H1 (cell line): ENCODE measurements around the gene TELO2. TPM values are rescaled to one million over a fixed set of nuclear protein-coding genes. Genes with fewer than 3 reads are reported as not detected.

Experiments used
- CTCF ChIA-PET: fragments of 300-600 bp; sonication (Branson Sonifier 250); formaldehyde crosslinking; loops from one replicate; lab custom pipeline; 2021; ENCODE audit not compliant: partially characterized antibody; lab: Charles Lee
- POLR2A ChIA-PET: fragments of 300-600 bp; sonication (Branson Sonifier 250); formaldehyde crosslinking; loops from one replicate; lab custom pipeline; 2021; ENCODE audit warnings: inconsistent platforms; ENCODE audit not compliant: partially characterized antibody; lab: Charles Lee
- DNase-seq, 2 experiments: peaks; one replicate each; pipeline versions ENCODE4 v3.0.0 to v3.0.0-alpha.2; 2010 to 2022; ENCODE audit warnings: low spot score in 2 of 2, low read depth in 1 of 2, mixed read lengths in 1 of 2
- FAIRE-seq: peaks from 2 replicates; lab custom pipeline; 2011; peaks lifted over from hg19 to GRCh38; lab: Jason Lieb, UNC
- H2AFZ ChIP-seq: 2 replicates; pipeline ENCODE4 v1.8.1; 2012; ENCODE audit warnings: low read length, inconsistent platforms
- H2AK5ac ChIP-seq: 2 replicates; pipeline ENCODE4 v1.6.1; 2013; ENCODE audit warnings: low read depth, low read length
- H2BK120ac ChIP-seq: replicated peaks from 2 replicates; pipeline ENCODE3; 2013; ENCODE audit warnings: low read depth, low read length, inconsistent platforms
- H2BK12ac ChIP-seq: 2 replicates; pipeline ENCODE4 v1.6.1; 2013; ENCODE audit warnings: low read depth, low read length
- H2BK15ac ChIP-seq: 2 replicates; pipeline ENCODE4 v1.6.1; 2013; ENCODE audit warnings: low read length
- H2BK20ac ChIP-seq: 2 replicates; pipeline ENCODE4 v1.6.1; 2013; ENCODE audit warnings: low read length
- H2BK5ac ChIP-seq: 2 replicates; pipeline ENCODE4 v1.6.1; 2013; ENCODE audit warnings: low read depth, low read length
- H3K14ac ChIP-seq: 2 replicates; pipeline ENCODE4 v1.6.1; 2013; ENCODE audit warnings: inconsistent platforms; ENCODE audit not compliant: insufficient read length
- H3K18ac ChIP-seq: 2 replicates; pipeline ENCODE4 v1.6.1; 2013; ENCODE audit warnings: low read length; ENCODE audit errors: extremely low read depth
- H3K23ac ChIP-seq: 2 replicates; pipeline ENCODE4 v1.6.1; 2013; ENCODE audit warnings: inconsistent platforms; ENCODE audit not compliant: insufficient read length
- H3K23me2 ChIP-seq: 2 replicates; pipeline ENCODE4 v1.6.1; 2013; ENCODE audit warnings: low read depth, low read length
- H3K27ac ChIP-seq: 2 replicates; pipeline ENCODE4 v1.6.1; 2011; ENCODE audit warnings: low read depth, low read length, inconsistent platforms
- H3K27me3 ChIP-seq, 4 experiments: replicated peaks in 1 of 4; 1 replicate in 1 of 4; 2 replicates in 3 of 4; pipeline versions ENCODE4 v1.6.1 to v1.8.1; 2011 to 2013; ENCODE audit warnings: low read length in 3 of 4, mild to moderate bottlenecking in 3 of 4, inconsistent platforms in 2 of 4, mixed read lengths in 2 of 4, moderate library complexity in 1 of 4; ENCODE audit not compliant: control insufficient read depth in 3 of 4, insufficient read depth in 3 of 4; ENCODE audit errors: extremely low read depth in 1 of 4
- H3K36me3 ChIP-seq, 4 experiments: 2 replicates each; pipeline versions ENCODE4 v1.6.1 to v1.8.1; 2011 to 2013; ENCODE audit warnings: mild to moderate bottlenecking in 4 of 4, low read length in 3 of 4, moderate library complexity in 2 of 4, control low read depth in 1 of 4, inconsistent platforms in 1 of 4; ENCODE audit not compliant: insufficient read depth in 4 of 4, control insufficient read depth in 2 of 4
- H3K4ac ChIP-seq: replicated peaks from 2 replicates; pipeline ENCODE3; 2013; ENCODE audit warnings: low read length, low read depth, mixed read lengths, inconsistent platforms; ENCODE audit not compliant: insufficient read length
- H3K4me1 ChIP-seq, 4 experiments: replicated peaks in 1 of 4; 1 replicate in 1 of 4; 2 replicates in 3 of 4; pipeline versions ENCODE4 v1.6.1 to v1.8.1; 2011 to 2013; ENCODE audit warnings: low read length in 3 of 4, inconsistent platforms in 2 of 4, mixed read lengths in 1 of 4; ENCODE audit not compliant: insufficient read depth in 4 of 4, control insufficient read depth in 3 of 4
- H3K4me2 ChIP-seq, 2 experiments: 2 replicates each; pipeline versions ENCODE4 v1.6.1 to v1.8.1; 2011 to 2013; ENCODE audit warnings: low read depth in 2 of 2, low read length in 2 of 2, control low read depth in 1 of 2, inconsistent platforms in 1 of 2, mild to moderate bottlenecking in 1 of 2; ENCODE audit not compliant: insufficient read depth in 1 of 2
- H3K4me3 ChIP-seq, 4 experiments: fragments of 200-600, 300-600 bp in 1 of 4; sonication (generic), shearing (Covaris generic), sonication (Bioruptor Twin) in 1 of 4; 2 replicates each; pipeline versions ENCODE4 v1.5.1 to v1.8.1; 2011 to 2016; ENCODE audit warnings: low read length in 4 of 4, low read depth in 3 of 4, control low read depth in 2 of 4, inconsistent platforms in 2 of 4, mild to moderate bottlenecking in 2 of 4, mixed read lengths in 1 of 4, moderate library complexity in 1 of 4; ENCODE audit not compliant: insufficient read depth in 2 of 4; ENCODE audit errors: extremely low read depth in 1 of 4
- H3K56ac ChIP-seq: replicated peaks from 2 replicates; pipeline ENCODE3; 2013; ENCODE audit warnings: low read depth, mild to moderate bottlenecking, mixed read lengths, low read length, inconsistent platforms; ENCODE audit not compliant: insufficient read length
- H3K79me1 ChIP-seq: 2 replicates; pipeline ENCODE4 v1.6.1; 2013; ENCODE audit warnings: low read depth, low read length, control low read depth
- H3K79me2 ChIP-seq, 2 experiments: 2 replicates each; pipeline versions ENCODE4 v1.6.1 to v1.8.1; 2012 to 2013; ENCODE audit warnings: low read length in 2 of 2, mild to moderate bottlenecking in 2 of 2, inconsistent platforms in 1 of 2; ENCODE audit not compliant: insufficient read depth in 2 of 2, control insufficient read depth in 1 of 2
- H3K9ac ChIP-seq, 4 experiments: replicated peaks in 1 of 4; 1 replicate in 1 of 4; 2 replicates in 3 of 4; pipeline versions ENCODE4 v1.6.1 to v1.8.1; 2011 to 2013; ENCODE audit warnings: low read depth in 3 of 4, low read length in 3 of 4, control low read depth in 2 of 4, mild to moderate bottlenecking in 2 of 4, moderate library complexity in 2 of 4, inconsistent platforms in 1 of 4; ENCODE audit errors: extremely low read depth in 1 of 4
- H3K9me3 ChIP-seq, 2 experiments: 2 replicates each; pipeline versions ENCODE4 v1.6.1 to v1.8.1; 2012 to 2013; ENCODE audit warnings: mild to moderate bottlenecking in 2 of 2, moderate library complexity in 2 of 2, control low read depth in 1 of 2, inconsistent platforms in 1 of 2, low read depth in 1 of 2, low read length in 1 of 2, mixed read lengths in 1 of 2; ENCODE audit not compliant: insufficient read depth in 2 of 2
- H4K20me1 ChIP-seq, 2 experiments: replicated peaks in 1 of 2; 2 replicates each; pipeline versions ENCODE3 to v1.8.1; 2011 to 2013; ENCODE audit warnings: inconsistent platforms in 2 of 2, low read length in 2 of 2, mild to moderate bottlenecking in 1 of 2; ENCODE audit not compliant: insufficient read depth in 2 of 2, control insufficient read depth in 1 of 2
- H4K5ac ChIP-seq: 2 replicates; pipeline ENCODE4 v1.6.1; 2013; ENCODE audit warnings: low read length, low read depth, mixed read lengths, inconsistent platforms; ENCODE audit not compliant: insufficient read length
- H4K8ac ChIP-seq: 2 replicates; pipeline ENCODE4 v1.8.0; 2013; ENCODE audit warnings: mild to moderate bottlenecking, moderate library complexity, low read length, inconsistent platforms; ENCODE audit not compliant: insufficient read depth; ENCODE audit errors: extremely low read depth
- H4K91ac ChIP-seq: replicated peaks from 2 replicates; pipeline ENCODE3; 2013; ENCODE audit warnings: low read length, mixed read lengths, inconsistent platforms; ENCODE audit not compliant: insufficient read length
- ATF2 ChIP-seq: IDR thresholded peaks from 2 replicates; pipeline ENCODE4 v1.6.1; 2012; ENCODE audit warnings: low read length, inconsistent platforms
- E2F6 ChIP-seq: IDR thresholded peaks from 2 replicates; pipeline ENCODE4 v1.6.1; 2012; ENCODE audit warnings: inconsistent platforms
- GABPA ChIP-seq: IDR thresholded peaks from 2 replicates; pipeline ENCODE4 v1.6.1; 2011; ENCODE audit warnings: mild to moderate bottlenecking, low read length, moderate library complexity, borderline replicate concordance; ENCODE audit not compliant: insufficient read depth
- SUZ12 ChIP-seq: fragments of 200-600 bp; sonication (generic); IDR thresholded peaks from 2 replicates; pipeline ENCODE4 v1.6.1; 2012; ENCODE audit warnings: mild to moderate bottlenecking, inconsistent platforms, low read length, moderate library complexity, mixed read lengths
- WGBS, 2 experiments: shearing (Covaris generic) in 1 of 2; methylation state at CpG; one replicate each; pipeline versions ENCODE4 v1.1.6 to v1.1.7; 2013 to 2015; ENCODE audit warnings: low lambda C conversion rate in 2 of 2, mixed read lengths in 2 of 2, inconsistent platforms in 1 of 2, low coverage in 1 of 2, missing lambda C conversion rate in 1 of 2; ENCODE audit not compliant: insufficient replicate concordance in 2 of 2, insufficient coverage in 1 of 2, insufficient read length in 1 of 2; ENCODE audit errors: extremely low coverage in 1 of 2, missing lambda C conversion rate in 1 of 2; 5-methylcytosine and 5-hydroxymethylcytosine counted together
- polyA plus RNA-seq, 7 experiments: library from polyadenylated mRNA; depleted of rRNA in 3 of 7; stranded (reverse) in 5 of 7; unstranded in 2 of 7; fragments of >200 nt in 5 of 7; fragments of 200-250 nt in 2 of 7; gene quantifications; 1 replicate in 5 of 7; 2 replicates in 1 of 7; 4 replicates in 1 of 7; pipeline versions ENCODE4 v1.2.1 to v1.2.3, GENCODE V29; 2011 to 2013; ENCODE audit warnings: missing spikeins in 2 of 7, mixed read lengths in 2 of 7
- total RNA-seq: library from RNA; stranded (reverse); fragmentation: NEBNext Ultra II Directional; extraction: Animal tissue kit (Norgen Biotek cat#: 25700); gene quantifications from 2 replicates; pipeline ENCODE4 v1.2.1, GENCODE V29; 2021

Gene TELO2
- total and polyA plus RNA-seq, 2 of the 8 experiments (the other 6 are each of a cell fraction or from before 2014, with no cell fraction given): 39.3 to 64.8 TPM

GRCh38 chr16:1464196-1464893, 28.8 kb upstream of the TELO2 start:
- CTCF ChIA-PET: interaction anchor here (0.6 to 1.7 kb wide), 3 partner anchors 14 to 122 kb away, joined by 3 read pairs; no protein-coding TSS in a partner anchor
- TF ChIP-seq ATF2 (no peak), E2F6 (no peak), SUZ12 (no peak), GABPA (no peak)

More at GRCh38 chr16:1464196-1464893, 28.8 kb upstream of the TELO2 start:
- Histone ChIP-seq H2BK12ac (no peak overlapping the region), H3K4me1 (no peaks in the 10 kb centered on the region), H2BK120ac (no peak overlapping the region), H3K27ac (no peak overlapping the region), H2BK15ac (no peak overlapping the region), H2AK5ac (no peak overlapping the region), H3K4me2 (no peak overlapping the region), H2AFZ (no peak overlapping the region), H4K8ac (no peak overlapping the region), H3K23me2 (no peaks in the 10 kb centered on the region), H3K14ac (no peak overlapping the region), H3K23ac (no peak overlapping the region), H4K5ac (no peak overlapping the region), H3K18ac (no peak overlapping the region), H3K27me3 (no peaks in the 10 kb centered on the region), H3K79me1 (peaks cover 17% of the 10 kb centered on the region), H3K4ac (no peak overlapping the region), H3K4me3 (no peak overlapping the region), H2BK20ac (no peak overlapping the region), H2BK5ac (no peak overlapping the region), H3K56ac (no peak overlapping the region), H3K9me3 (no peaks in the 10 kb centered on the region), H3K36me3 (peaks cover 0 to 22% (median 4%) of the 10 kb centered on the region in 4 experiments; a peak in 4 of 8 replicates), H3K79me2 (peaks cover 0 to 32% of the 10 kb centered on the region in 2 experiments; a peak in 2 of 4 replicates), H4K91ac (no peak overlapping the region), H4K20me1 (peaks cover 5 to 17% of the 10 kb centered on the region in 2 experiments), H3K9ac (no peak overlapping the region)
- POLR2A ChIA-PET: interaction anchor here (0.6 to 1.2 kb wide), 3 partner anchors 7 to 29 kb away, joined by 3 to 5 read pairs (median 5); no protein-coding TSS in a partner anchor
- FAIRE-seq (no peak), DNase-seq (peak in 1 of 2 experiments; percentile 30)
- WGBS, 2 experiments: 94% methylated on average over 32 of the region's 41 CpGs; no CpG with 5 or more reads in 1 of the 2 experiments
